Measurements from ENCODE around the gene FOXP2. TPM values are rescaled to one million over a fixed set of nuclear protein-coding genes. Genes with fewer than 3 reads are reported as not detected.
"Not testable (repeated sequence)": the region's sequence is repeated elsewhere in the genome, so short reads cannot be mapped to it uniquely, and the experiment has no call there.

Gene FOXP2
- total and polyA plus RNA-seq, 4 donors: 1.2 to 7.4 (median 5.7) TPM

DNA sequence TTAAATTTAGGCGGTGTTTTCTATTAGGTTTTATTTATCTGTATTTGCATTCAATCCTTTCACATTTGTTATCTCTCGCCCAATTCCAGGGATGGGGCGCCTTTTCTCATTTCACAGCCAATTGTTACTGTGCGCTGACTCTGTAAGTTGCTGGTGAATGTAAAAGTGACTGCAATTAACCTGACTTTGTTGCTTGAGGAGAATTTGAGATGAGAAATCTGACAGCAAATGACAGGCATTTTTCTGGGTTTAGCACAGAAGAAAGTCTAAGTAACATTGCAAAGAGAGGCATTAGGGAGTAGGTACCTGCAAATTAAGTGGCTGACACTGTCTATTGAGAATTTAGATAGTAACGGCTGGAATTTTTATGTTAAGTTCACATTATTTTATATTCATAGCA, 16.6 kb downstream of the FOXP2 start (continued):
- TF ChIP-seq SP1 (IDR thresholded peaks at IDR 0.05) (no peak), JUND (IDR thresholded peaks at IDR 0.05) (no peak), RAD21 (IDR thresholded peaks at IDR 0.05) (no peak), FOXA1 (IDR thresholded peaks at IDR 0.05) (no peak)

GRCh38 chr7:114432061-114432460, 17.4 kb downstream of the FOXP2 start:
- Histone ChIP-seq H3K36me3 (ENCODE audit: control insufficient read depth in 4 of 4, insufficient read depth in 3 of 4, low read depth in 1 of 4, low read length in 3 of 4) (no peaks in the 10 kb centered on the region), H3K27ac (ENCODE audit: low read depth in 1 of 2, low read length in 2 of 2) (no peak overlapping the region), H3K9ac (ENCODE audit: low read depth in 1 of 2, low read length in 2 of 2) (no peak overlapping the region), H3K4me3 (ENCODE audit: low read depth in 1 of 3, low read length in 3 of 3) (no peak overlapping the region), H3K4me1 (ENCODE audit: control insufficient read depth in 4 of 4, insufficient read depth in 4 of 4, low read length in 3 of 4) (no peaks in the 10 kb centered on the region), H3K27me3 (ENCODE audit: control insufficient read depth in 4 of 4, insufficient read depth in 4 of 4, low read length in 3 of 4) (no peaks in the 10 kb centered on the region), H3K9me3 (ENCODE audit: control insufficient read depth in 4 of 4, low read length in 3 of 4) (no peaks in the 10 kb centered on the region)
- TF ChIP-seq HNF4G (IDR thresholded peaks at IDR 0.05) (no peak), RXRA (IDR thresholded peaks at IDR 0.05) (no peak), NR2F2 (IDR thresholded peaks at IDR 0.05) (no peak), JUND (IDR thresholded peaks at IDR 0.05) (no peak), TAF1 (conservative IDR thresholded peaks at IDR 0.05) (no peak)
- TF ChIP-seq, protein P1, sequence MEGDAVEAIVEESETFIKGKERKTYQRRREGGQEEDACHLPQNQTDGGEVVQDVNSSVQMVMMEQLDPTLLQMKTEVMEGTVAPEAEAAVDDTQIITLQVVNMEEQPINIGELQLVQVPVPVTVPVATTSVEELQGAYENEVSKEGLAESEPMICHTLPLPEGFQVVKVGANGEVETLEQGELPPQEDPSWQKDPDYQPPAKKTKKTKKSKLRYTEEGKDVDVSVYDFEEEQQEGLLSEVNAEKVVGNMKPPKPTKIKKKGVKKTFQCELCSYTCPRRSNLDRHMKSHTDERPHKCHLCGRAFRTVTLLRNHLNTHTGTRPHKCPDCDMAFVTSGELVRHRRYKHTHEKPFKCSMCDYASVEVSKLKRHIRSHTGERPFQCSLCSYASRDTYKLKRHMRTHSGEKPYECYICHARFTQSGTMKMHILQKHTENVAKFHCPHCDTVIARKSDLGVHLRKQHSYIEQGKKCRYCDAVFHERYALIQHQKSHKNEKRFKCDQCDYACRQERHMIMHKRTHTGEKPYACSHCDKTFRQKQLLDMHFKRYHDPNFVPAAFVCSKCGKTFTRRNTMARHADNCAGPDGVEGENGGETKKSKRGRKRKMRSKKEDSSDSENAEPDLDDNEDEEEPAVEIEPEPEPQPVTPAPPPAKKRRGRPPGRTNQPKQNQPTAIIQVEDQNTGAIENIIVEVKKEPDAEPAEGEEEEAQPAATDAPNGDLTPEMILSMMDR (IDR thresholded peaks at IDR 0.05; ENCODE audit: low read depth, low read length, missing input control): no peak
- TF ChIP-seq, protein P2, sequence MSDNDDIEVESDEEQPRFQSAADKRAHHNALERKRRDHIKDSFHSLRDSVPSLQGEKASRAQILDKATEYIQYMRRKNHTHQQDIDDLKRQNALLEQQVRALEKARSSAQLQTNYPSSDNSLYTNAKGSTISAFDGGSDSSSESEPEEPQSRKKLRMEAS (IDR thresholded peaks at IDR 0.05): no peak
- DNase-seq (ENCODE audit: low spot score): no peak

DNA sequence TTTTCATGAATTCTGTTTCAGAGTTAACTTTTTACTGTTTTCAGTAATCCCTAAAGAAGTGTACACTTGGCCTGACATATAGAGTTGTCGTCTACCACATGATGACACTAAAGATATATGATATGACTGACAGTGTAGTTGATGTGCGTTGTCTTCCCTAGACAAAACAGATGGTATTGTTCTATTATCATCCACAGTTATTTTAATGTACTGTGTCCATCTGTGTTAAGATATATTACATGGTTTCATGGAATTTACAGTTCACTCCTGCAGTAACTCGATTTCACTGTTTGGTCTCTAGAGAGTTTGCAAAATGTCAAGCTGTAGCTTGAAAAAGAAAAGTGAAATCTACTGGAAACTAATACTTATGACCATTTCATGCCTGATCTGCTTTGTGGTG, 18.1 kb downstream of the FOXP2 start:
- no peaks in the 10 kb centered on the region for H3K9me3 ChIP-seq (ENCODE audit: control insufficient read depth in 4 of 4, low read length in 3 of 4)
- TF ChIP-seq, protein P3, sequence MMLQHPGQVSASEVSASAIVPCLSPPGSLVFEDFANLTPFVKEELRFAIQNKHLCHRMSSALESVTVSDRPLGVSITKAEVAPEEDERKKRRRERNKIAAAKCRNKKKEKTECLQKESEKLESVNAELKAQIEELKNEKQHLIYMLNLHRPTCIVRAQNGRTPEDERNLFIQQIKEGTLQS (IDR thresholded peaks at IDR 0.05): no peak
- no peak for TF ChIP-seq HNF4A (conservative IDR thresholded peaks at IDR 0.05)
- no peak for TF ChIP-seq RXRA (IDR thresholded peaks at IDR 0.05)
- TF ChIP-seq, protein P1 (IDR thresholded peaks at IDR 0.05; ENCODE audit: low read depth, low read length, missing input control): no peak
- no peaks in the 10 kb centered on the region for H3K36me3 ChIP-seq (ENCODE audit: control insufficient read depth in 4 of 4, insufficient read depth in 3 of 4, low read depth in 1 of 4, low read length in 3 of 4)
- H3K27me3 ChIP-seq (ENCODE audit: control insufficient read depth in 4 of 4, insufficient read depth in 4 of 4, low read length in 3 of 4): no peaks in the 10 kb centered on the region
- DNase-seq (ENCODE audit: low spot score): no peak
- no peak overlapping the region for H3K27ac ChIP-seq (ENCODE audit: low read depth in 1 of 2, low read length in 2 of 2)
- no peaks in the 10 kb centered on the region for H3K4me1 ChIP-seq (ENCODE audit: control insufficient read depth in 4 of 4, insufficient read depth in 4 of 4, low read length in 3 of 4)
- no peak overlapping the region for H3K4me3 ChIP-seq (ENCODE audit: low read depth in 1 of 3, low read length in 3 of 3)
- no peak overlapping the region for H3K9ac ChIP-seq (ENCODE audit: low read depth in 1 of 2, low read length in 2 of 2)
- 94% methylated on average over 3 of the region's 3 CpGs for WGBS

DNA sequence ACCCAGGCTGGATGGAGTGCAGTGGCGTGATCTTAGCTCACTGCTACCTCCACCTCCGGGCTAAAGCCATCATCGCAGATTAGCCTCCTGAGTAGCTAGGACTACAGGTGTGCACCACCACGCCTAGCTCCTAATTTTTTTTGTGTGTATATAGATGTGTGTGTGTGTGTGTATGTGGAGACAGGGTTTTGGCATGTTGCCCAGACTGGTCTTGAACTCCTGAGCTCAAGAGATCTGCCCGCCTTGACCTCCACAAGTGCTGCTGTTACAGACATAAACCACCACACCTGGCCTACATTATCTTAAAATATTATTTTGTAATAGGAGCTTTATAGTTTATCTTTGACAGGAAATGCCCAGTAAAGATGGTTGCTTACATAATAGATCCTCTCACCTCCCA, 25.0 kb downstream of the FOXP2 start:
- no peaks in the 10 kb centered on the region for H3K27me3 ChIP-seq (ENCODE audit: control insufficient read depth in 4 of 4, insufficient read depth in 4 of 4, low read length in 3 of 4)
- H3K9me3 ChIP-seq (ENCODE audit: control insufficient read depth in 4 of 4, low read length in 3 of 4): no peaks in the 10 kb centered on the region
- no peak overlapping the region for H3K9ac ChIP-seq (ENCODE audit: low read depth in 1 of 2, low read length in 2 of 2)
- TF ChIP-seq HNF4A (conservative IDR thresholded peaks at IDR 0.05): no peak
- TF ChIP-seq, protein P2 (IDR thresholded peaks at IDR 0.05): no peak
- H3K27ac ChIP-seq (ENCODE audit: low read depth in 1 of 2, low read length in 2 of 2): no peak overlapping the region
- H3K36me3 ChIP-seq (ENCODE audit: control insufficient read depth in 4 of 4, insufficient read depth in 3 of 4, low read depth in 1 of 4, low read length in 3 of 4): no peaks in the 10 kb centered on the region
- no peaks in the 10 kb centered on the region for H3K4me1 ChIP-seq (ENCODE audit: control insufficient read depth in 4 of 4, insufficient read depth in 4 of 4, low read length in 3 of 4)
- WGBS: 96% methylated on average over 5 of the region's 5 CpGs
- H3K4me3 ChIP-seq (ENCODE audit: low read depth in 1 of 3, low read length in 3 of 3): no peak overlapping the region
- DNase-seq (ENCODE audit: low spot score): no peak

DNA sequence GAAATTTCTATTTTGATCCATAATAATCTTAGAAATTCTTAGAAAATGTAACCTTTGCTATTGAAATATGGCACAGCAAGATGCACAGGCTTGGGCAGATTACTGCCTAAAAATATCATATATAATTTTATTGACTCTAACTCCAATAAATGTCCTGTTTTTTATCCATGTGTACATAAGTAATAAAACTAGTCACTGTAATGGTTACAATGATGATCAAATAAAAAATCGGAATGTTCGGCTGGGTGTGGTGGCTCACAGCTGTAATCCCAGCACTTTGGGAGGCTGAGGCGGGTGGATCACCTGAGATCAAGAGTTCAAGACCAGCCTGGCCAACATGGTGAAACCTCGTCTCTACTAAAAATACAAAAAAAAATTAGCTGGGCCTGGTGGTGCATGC, 26.3 kb downstream of the FOXP2 start:
- WGBS: 88% methylated on average over 4 of the region's 4 CpGs
- not testable (repeated sequence) for H3K4me1 ChIP-seq (ENCODE audit: control insufficient read depth in 4 of 4, insufficient read depth in 4 of 4, low read length in 3 of 4); H3K27me3 ChIP-seq (ENCODE audit: control insufficient read depth in 4 of 4, insufficient read depth in 4 of 4, low read length in 3 of 4); H3K4me3 ChIP-seq (ENCODE audit: low read depth in 1 of 3, low read length in 3 of 3); H3K36me3 ChIP-seq (ENCODE audit: control insufficient read depth in 4 of 4, insufficient read depth in 3 of 4, low read depth in 1 of 4, low read length in 3 of 4); H3K9ac ChIP-seq (ENCODE audit: low read depth in 1 of 2, low read length in 2 of 2); H3K27ac ChIP-seq (ENCODE audit: low read depth in 1 of 2, low read length in 2 of 2); H3K9me3 ChIP-seq (ENCODE audit: control insufficient read depth in 4 of 4, low read length in 3 of 4); DNase-seq (ENCODE audit: low spot score)
